ENCODE measurements around the gene RALGAPA1.
"Not testable (repeated sequence)": the region's sequence is repeated elsewhere in the genome, so short reads cannot be mapped to it uniquely, and the experiment has no call there.

The RALGAPA1 gene

GRCh38 chr14:35696119-35696518, 113.0 kb downstream of the RALGAPA1 start:
- no peak for DNase-seq

DNA sequence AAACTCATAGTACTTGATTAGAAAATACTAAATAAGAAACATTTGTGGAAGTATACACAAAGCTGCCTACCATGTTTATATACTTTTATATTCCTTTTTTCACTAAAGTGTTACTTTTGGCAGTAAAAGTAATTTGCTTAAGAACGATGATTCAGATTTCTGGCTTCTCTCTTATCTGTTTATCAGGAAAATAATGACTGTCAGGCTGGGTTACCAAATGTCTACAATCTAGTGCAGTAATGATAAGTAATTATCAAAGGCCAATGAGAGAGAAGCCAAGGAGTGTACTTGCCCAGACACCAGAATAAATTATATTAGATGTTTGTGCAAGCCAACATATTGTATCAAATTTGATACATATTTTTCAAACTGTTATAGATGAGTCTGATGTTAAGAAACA, 113.4 kb downstream of the RALGAPA1 start:
- no peak for DNase-seq

DNA sequence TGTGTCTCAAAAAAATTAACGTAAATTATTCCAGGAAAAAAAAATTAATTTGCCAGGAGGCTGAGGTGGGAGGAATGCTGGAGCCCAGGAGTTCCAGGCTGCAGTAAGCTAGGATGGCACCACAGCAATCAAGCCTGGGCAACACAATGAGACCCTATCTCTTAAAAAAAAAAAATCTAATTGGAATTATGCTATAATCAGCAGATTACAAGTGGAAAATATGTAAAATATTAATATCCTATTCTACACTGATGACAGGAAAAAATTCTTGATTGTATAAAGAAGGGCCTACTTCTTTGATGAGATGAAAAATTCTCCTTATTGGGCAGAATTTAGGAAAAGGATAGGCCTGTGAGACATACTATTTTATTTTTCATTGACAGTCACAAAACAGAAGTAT, 114.0 kb downstream of the RALGAPA1 start:
- no peak for DNase-seq

DNA sequence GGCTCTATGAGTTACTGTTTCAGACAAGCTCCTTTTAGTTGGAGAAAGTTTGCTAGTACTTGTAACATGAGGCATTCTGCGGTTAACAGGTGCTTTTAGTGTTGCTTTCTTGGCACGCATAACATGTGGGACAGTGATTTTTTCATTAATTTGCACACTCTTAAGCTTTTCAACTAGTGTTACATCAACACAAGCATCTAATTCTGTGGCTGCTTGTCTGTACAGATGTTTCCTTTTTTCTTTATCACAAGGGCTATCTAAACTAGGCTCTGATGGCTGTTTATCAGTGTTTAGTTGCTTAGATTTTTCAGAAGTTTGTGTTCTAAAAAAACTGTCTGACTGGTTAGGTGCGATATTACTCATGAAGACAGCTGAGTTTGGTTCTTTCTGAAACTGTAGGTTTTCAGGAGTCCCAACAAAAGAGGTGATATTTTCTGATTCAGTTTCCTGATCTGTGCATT, 120.1 kb downstream of the RALGAPA1 start:
- no peak for DNase-seq

- no peak for DNase-seq
These were observed 120.8 kb downstream of the RALGAPA1 start for GRCh38 chr14:35688126-35688826.

DNA sequence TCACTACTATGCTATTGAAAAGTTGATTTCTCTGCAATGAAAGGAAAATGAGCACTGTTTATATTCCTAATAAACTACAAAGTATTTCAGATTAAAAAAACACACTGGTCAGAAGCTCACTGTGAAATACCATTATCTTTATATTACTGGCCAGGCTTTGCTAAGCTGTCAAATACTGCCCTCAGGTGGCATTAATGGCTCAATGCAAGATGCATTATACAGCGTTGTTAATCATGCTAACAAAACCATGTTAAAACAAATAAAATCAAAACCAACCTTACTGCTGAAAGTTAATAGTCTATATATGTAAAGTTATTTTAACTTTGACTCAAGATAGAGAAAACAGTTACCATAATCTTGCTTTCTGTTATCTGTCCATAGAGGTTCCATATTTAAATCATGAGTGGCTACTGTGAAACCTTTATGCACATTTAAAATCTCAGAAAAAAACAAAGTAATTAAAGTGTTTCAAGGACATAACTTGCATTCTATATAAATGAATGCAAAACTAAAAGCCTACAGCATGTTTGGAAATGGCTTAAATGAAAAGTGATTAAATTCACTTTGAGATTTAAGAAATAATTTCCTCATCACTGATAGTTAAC, 121.7 kb downstream of the RALGAPA1 start:
- peak; percentile 81 for DNase-seq

GRCh38 chr14:35683688-35684087, 125.4 kb downstream of the RALGAPA1 start:
- not testable (repeated sequence) for DNase-seq

GRCh38 chr14:35682802-35683201, 126.3 kb downstream of the RALGAPA1 start:
- peak; percentile 10 for DNase-seq

DNA sequence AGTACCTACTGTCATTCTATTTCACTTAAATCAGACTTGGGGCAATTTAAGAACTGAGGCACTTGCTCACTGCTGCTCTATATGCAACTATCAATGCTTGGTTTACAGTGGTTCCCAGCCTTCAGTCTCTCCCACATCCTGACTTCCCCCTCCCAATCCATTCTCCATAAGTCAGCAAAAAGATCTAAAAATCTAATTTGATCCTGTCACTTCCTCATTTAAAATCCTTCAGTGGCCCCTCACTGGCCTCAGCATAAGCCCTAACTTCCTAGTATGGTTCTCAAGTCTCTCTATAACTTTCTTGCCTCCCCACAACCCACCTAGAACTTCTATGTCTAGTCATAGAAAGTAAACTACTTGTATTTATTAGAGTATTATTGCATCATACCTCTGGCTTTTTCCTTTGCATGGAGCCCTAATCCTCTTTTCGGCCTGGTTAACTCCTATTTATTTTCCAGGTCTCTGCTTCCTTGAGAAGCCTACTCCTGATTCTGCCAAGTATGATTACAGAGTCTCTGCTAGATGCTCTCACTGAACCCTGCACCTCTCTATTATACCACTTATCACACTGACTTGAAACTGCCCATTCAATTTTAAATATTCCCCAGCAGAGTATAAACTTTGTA, 130.6 kb downstream of the RALGAPA1 start:
- DNase-seq: no peak

GRCh38 chr14:35669782-35670181, 139.3 kb downstream of the RALGAPA1 start:
- DNase-seq: peak; percentile 11

GRCh38 chr14:35666429-35667043, 142.6 kb downstream of the RALGAPA1 start:
- DNase-seq: no peak

DNA sequence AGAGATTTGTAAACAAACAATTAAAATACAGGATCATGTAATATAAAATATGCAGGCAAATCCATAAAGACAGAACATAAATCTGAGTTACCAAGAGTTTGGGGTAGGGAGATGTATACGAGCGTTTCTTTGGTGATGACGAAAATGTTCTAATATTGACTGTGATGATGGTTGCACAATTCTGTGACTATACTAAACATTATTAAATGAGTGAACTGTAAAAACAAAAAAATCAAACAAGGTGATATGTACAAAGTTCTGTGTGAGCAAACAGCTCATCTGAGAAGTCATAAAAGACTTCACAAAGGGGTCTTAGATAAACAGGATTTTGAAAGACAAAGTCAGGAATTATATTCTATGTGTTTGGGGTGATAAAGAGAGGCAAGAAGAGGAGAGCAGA, 147.2 kb downstream of the RALGAPA1 start:
- no peak for DNase-seq

GRCh38 chr14:35653045-35653444, 156.1 kb downstream of the RALGAPA1 start:
- no peak for DNase-seq

DNA sequence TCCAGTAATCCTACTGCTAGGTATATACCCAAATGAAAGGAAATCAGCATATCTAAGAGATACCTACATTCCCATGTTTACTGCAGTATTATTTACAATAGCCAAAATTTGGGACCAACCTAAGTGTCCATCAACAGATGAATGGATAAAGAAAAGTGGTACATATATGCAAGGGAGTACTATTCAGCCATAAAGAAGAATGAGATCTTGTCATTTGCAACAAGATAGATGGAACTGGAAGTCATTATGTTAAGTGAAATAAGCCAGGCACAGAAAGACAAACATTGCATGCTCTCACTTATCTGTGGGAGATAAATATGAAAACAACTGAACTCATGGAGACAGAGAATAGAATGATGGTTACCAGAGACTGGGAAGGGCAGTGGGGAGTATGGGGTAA, 165.6 kb downstream of the RALGAPA1 start:
- no peak for DNase-seq

- no peak for DNase-seq
These were observed 171.2 kb downstream of the RALGAPA1 start for GRCh38 chr14:35637851-35638250.

DNA sequence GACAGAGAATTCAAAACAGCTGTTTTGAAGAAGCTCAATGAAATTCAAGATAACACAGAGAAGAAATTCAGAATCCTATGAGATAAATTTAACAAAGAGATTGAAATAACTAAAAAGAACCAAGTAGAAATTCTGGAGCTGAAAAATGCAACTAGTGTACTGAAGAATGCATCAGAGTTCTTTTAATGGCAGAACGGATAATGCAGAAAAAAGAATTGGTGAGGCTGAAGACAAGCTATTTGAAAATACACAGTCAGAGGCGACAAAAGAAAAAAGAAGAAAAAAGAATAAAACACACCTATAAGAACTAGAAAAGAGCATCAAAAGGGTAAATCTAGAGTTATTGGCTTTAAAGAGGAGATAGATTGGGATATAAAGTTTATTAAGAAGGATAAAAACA, 171.8 kb downstream of the RALGAPA1 start:
- DNase-seq: no peak

- peak; percentile 97 for DNase-seq
These were observed 176.4 kb downstream of the RALGAPA1 start for GRCh38 chr14:35632676-35633075.

- peak; percentile 98 for DNase-seq
These were observed 176.8 kb downstream of the RALGAPA1 start for GRCh38 chr14:35632271-35632670.

GRCh38 chr14:35631071-35631805, 177.9 kb downstream of the RALGAPA1 start:
- peak; percentile 50 for DNase-seq

DNA sequence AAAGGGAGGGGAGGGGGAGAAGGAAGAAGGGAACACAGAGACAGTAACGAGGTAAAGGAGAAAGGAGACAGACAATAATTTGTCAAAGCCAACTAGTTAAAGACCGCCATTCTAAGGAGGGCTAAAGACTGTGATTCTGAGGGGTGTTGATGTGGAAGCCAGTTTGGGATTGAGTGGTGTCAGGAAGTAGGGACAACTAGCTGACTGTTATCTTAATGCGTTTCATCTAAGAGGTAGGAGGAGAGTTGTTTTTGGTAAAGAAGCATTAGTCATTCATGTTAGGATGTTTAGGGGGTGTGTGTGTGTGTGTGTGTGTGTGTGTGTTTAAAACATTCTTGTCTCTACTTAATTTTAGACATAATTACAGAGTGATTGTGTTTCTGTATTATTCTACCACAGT, 180.1 kb downstream of the RALGAPA1 start:
- peak; percentile 30 for DNase-seq

DNA sequence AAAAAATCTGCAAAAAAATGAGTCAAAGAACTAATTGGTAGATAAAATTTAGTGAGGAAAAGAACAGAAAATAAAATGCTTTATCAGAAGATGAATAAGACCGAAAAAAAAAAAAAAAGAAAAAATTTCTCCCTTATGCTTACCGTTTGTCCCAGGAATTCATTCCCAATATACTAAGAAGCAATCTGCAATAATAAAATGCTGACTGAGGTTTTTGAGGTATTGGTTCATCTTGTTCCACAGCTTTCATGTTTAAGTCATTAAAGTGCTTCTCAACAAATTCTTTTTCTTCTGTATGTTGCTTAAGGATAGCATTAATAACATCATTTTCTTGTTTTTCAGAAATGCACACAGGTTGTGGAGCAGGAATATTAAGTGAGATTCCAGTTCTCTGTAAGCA, 182.1 kb downstream of the RALGAPA1 start:
- not testable (repeated sequence) for DNase-seq

- not testable (repeated sequence) for DNase-seq
These were observed 187.1 kb downstream of the RALGAPA1 start for GRCh38 chr14:35621996-35622395.

- not testable (repeated sequence) for DNase-seq
These were observed 189.1 kb downstream of the RALGAPA1 start for GRCh38 chr14:35619998-35620397.
